22Rv1 (cell line): ENCODE measurements around the gene SEMA3E.

Experiments
- H3K27ac ChIP-seq: fragments of 450-650 bp; 2 replicates; pipeline ENCODE4 v1.5.1; 2017
- CTCF ChIP-seq: fragments of 450-650 bp; IDR thresholded peaks from 2 replicates; pipeline ENCODE4 v1.5.1; 2017; ENCODE audit warnings: mild to moderate bottlenecking
- ZFX ChIP-seq: fragments of 450-650 bp; IDR thresholded peaks from 2 replicates; pipeline ENCODE4 v1.6.1; 2017; ENCODE audit warnings: antibody characterized with exemption, borderline replicate concordance

Gene SEMA3E

DNA sequence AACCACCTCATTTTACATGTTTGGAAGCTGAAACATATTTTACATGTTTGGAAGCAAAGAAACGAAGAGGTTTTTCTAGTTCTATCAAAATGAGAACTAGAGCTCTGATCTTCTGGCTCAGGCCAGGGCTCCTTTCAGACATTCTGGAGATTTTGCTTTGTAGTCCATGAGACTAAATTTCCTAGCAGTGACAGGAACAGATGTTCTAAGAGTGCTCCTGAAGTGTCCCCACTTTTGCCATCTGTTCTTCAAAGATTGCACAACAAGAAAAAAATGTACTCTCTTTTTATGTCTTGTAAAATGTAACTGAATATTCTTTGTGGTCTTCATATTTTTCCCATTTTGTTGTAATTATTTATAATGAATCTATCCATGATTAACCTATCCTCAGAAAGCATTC is 289.8 kb downstream of the SEMA3E start:
- TF ChIP-seq ZFX = no peak
- no peak for TF ChIP-seq CTCF
- H3K27ac ChIP-seq = no peak overlapping the region

GRCh38 chr7:83355143-83355542 is 293.8 kb downstream of the SEMA3E start:
- no peak overlapping the region for H3K27ac ChIP-seq
- no peak for TF ChIP-seq CTCF
- TF ChIP-seq ZFX = no peak

DNA sequence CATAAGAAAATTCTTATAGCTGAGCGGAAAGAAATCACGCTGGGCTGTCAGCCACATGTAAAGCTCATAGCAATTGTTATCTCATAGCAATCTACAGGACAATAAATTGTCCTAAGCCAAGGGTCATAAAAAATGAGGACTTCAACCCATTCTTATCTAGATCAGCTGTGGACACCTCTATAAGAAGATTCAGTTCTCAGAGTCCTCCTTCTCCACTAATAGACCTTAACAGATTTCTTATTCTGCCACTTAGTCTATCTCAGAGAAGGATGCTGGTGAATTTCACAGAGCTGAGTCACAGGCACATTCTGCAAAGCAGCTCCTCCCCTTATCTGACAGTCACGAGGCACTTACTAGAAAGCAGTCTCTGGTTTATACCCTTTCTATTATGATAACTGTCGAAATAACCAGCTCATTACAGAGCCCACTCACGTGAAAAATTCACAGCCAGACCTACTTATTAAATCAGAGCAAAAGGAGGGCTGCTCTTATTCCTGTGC is 300.9 kb downstream of the SEMA3E start:
- TF ChIP-seq ZFX = no peak
- no peak for TF ChIP-seq CTCF
- no peak overlapping the region for H3K27ac ChIP-seq

- TF ChIP-seq CTCF (no peak), ZFX (no peak)
Observed at GRCh38 chr7:83339907-83340306, 309.0 kb downstream of the SEMA3E start.

GRCh38 chr7:83338277-83338950 is 310.5 kb downstream of the SEMA3E start:
- TF ChIP-seq CTCF = no peak
- TF ChIP-seq ZFX = no peak
- H3K27ac ChIP-seq = no peak overlapping the region

More at GRCh38 chr7:83339907-83340306, 309.0 kb downstream of the SEMA3E start:
- no peak overlapping the region for H3K27ac ChIP-seq

DNA sequence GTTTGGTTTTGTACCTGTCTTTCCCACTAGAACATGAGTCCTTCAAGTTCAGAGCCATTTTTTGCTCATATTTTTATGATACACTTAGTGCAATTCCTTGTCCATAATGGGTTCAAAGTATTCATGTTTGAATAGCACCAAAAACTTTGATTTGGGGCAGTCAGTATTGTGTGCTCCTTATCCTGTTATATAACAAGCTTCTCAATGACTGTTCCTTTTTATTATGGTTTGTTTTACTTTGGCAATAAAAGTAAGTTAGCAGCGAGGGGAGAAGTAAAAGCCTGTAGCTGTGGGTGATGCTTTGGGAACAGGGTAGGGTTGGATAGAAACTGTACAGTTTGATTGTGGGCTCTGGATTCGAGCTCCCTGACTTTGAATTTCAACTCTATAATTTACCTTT is 311.9 kb downstream of the SEMA3E start:
- TF ChIP-seq ZFX (no peak), CTCF (no peak)
- H3K27ac ChIP-seq = no peak overlapping the region

DNA sequence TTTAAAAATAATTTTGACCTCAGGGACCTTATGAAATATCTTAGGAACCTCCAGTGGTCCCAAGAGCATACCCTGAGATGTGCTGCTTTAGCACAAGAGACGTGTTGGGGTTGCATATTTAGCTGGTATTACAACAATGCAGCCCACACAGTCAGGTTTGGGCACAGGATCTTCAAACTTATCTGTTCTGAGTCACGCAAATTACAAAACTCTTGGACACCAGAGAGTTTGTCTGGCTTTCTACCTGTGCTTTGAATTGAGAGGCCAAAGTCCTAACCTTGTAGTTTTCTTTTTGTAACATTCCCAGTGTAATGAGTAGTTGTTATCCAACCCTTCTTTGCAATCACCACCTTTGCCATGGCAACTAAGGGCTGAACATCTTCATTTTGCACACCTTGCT is 322.7 kb downstream of the SEMA3E start:
- no peak overlapping the region for H3K27ac ChIP-seq
- TF ChIP-seq CTCF = no peak
- no peak for TF ChIP-seq ZFX
